Measurements from ENCODE around the gene CDH13. TPM values are rescaled to one million over a fixed set of nuclear protein-coding genes. Genes with fewer than 3 reads are reported as not detected.
A peak's percentile ranks its signal among the peaks of the same experiment; 100 is the strongest.

The CDH13 gene
- total and polyA plus RNA-seq, 5 donors, result 20.7 to 123 (median 93.6) TPM

DNA sequence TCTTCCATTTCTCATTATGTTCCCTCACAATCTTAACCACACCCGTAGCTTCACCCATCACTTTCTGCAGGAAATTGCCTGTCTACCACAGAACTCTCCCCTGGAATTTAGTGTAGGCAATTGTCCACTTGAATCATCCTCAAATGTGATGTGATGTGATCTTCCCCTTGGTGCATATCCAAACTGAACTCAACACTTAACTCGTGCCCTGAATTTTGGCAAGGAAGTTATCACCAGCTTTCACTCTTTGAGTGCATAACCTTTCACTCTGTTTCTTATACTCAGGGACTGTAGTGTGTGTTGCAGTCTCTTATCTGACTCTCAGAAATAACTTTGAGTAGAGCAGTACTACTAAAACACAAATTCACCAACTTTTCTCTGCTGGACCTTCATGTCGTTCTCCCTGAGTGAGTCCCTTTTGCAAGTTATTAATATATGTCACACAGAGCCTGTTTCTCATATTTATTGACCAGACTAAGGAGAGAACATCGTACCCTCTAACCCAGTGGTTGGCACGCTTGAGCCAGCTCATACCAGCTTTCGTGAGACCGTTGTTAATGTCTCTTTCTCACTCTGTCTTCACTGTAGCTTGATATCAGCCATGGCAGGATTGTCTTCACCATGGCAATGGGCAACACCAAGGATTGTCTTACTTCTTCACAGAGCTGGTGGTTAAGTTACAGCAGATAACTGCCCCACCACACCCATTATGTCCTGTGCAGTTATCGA lies 622.1 kb downstream of the CDH13 start:
- peak; percentile 84 to 86 for ATAC-seq
- H3K4me3 ChIP-seq (ENCODE audit: low read length), result no peak overlapping the region
- intact Hi-C loops (cut with DNase I), result no loop called here
- 51% methylated on average over 8 of the region's 8 CpGs for WGBS
- no peaks in the 10 kb centered on the region for H3K9me3 ChIP-seq (ENCODE audit: control insufficient read depth, low read length)
- H3K27ac ChIP-seq (ENCODE audit: low read length), result peak overlapping the region; percentile 91
- H3K4me1 ChIP-seq (ENCODE audit: control insufficient read depth, insufficient read depth, low read length), result peaks cover 5% of the 10 kb centered on the region
- H3K27me3 ChIP-seq (ENCODE audit: control insufficient read depth, insufficient read depth), result no peaks in the 10 kb centered on the region
- DNase-seq, result peak in 1 of 3 donors; percentile 55

DNA sequence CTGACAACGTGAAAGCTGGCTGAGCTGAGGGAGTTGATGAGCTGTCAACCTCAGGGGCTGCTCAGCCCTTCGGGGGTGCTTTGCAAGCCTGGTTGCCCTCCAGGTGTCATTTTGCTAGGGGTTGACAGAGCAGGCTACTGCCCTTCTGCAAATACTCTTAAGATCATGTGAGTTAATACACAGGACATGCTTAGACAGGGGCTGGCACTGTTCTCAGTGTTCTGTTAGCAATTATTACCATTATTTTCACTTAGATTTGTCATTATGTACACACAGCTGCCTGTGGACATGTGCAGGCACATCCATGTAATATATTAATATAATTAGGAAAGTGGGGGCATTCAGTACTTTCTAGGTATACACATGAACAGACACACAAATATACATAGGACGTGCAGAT lies 626.8 kb downstream of the CDH13 start:
- H3K4me3 ChIP-seq (ENCODE audit: low read length), result no peak overlapping the region
- no peaks in the 10 kb centered on the region for H3K9me3 ChIP-seq (ENCODE audit: control insufficient read depth, low read length)
- peaks cover 5% of the 10 kb centered on the region for H3K4me1 ChIP-seq (ENCODE audit: control insufficient read depth, insufficient read depth, low read length)
- intact Hi-C loops (cut with DNase I), result no loop called here
- DNase-seq, result peak in 1 of 3 donors; percentile 46
- H3K27me3 ChIP-seq (ENCODE audit: control insufficient read depth, insufficient read depth), result no peaks in the 10 kb centered on the region
- WGBS, result 62% methylated on average over 3 of the region's 3 CpGs
- no peak for ATAC-seq
- H3K27ac ChIP-seq (ENCODE audit: low read length), result no peak overlapping the region

GRCh38 chr16:83258366-83258928 lies 631.7 kb downstream of the CDH13 start:
- Histone ChIP-seq H3K4me3 (ENCODE audit: low read length) (no peak overlapping the region), H3K4me1 (ENCODE audit: control insufficient read depth, insufficient read depth, low read length) (no peaks in the 10 kb centered on the region), H3K27ac (ENCODE audit: low read length) (no peak overlapping the region), H3K9me3 (ENCODE audit: control insufficient read depth, low read length) (no peaks in the 10 kb centered on the region), H3K27me3 (ENCODE audit: control insufficient read depth, insufficient read depth) (no peaks in the 10 kb centered on the region)
- peak; percentile 65 to 67 for ATAC-seq
- 73% methylated on average over 9 of the region's 9 CpGs for WGBS
- no peak for DNase-seq
- intact Hi-C loops (cut with DNase I), result no loop called here

DNA sequence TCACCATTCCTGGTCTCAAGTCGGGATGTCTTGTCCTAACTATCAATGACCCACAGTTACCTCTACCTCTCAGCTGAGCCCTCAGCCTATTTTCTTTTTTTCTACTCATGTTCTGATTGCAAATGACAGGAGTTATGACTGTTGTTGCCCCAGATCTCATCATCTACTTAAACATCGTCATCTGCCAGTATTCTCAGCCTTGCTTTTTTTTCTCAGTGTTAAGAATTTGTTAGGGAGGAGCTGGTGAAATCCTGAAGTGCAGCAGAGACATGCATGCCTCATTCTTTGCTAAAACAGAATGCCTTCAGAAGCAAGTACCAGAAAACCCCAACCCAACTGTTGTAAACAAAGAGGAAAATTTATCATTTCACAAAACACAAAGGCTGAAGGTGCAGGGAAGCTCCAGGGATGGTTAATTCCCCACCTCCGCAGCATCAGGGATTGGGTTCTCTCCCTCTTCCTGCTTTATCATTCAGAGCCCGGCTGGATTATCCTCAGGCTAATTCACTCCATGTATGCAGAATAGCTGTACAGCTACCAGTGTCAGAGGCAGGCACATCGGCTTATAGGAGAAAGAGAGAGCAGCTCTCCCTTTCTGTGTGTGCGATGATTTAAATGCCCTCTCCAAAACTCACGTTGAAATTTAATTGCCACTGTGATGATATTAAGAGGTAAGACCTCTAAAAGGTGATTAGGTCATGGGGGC lies 640.2 kb downstream of the CDH13 start:
- Histone ChIP-seq H3K4me3 (ENCODE audit: low read length) (no peak overlapping the region), H3K27ac (ENCODE audit: low read length) (no peak overlapping the region), H3K27me3 (ENCODE audit: control insufficient read depth, insufficient read depth) (no peaks in the 10 kb centered on the region), H3K4me1 (ENCODE audit: control insufficient read depth, insufficient read depth, low read length) (no peaks in the 10 kb centered on the region), H3K9me3 (ENCODE audit: control insufficient read depth, low read length) (no peaks in the 10 kb centered on the region)
- intact Hi-C loops (cut with DNase I), result no loop called here
- 62% methylated on average over 7 of the region's 7 CpGs for WGBS
- no peak for DNase-seq
- no peak for ATAC-seq

- intact Hi-C loops (cut with DNase I), result no loop called here
- Histone ChIP-seq H3K9me3 (ENCODE audit: control insufficient read depth, low read length) (no peaks in the 10 kb centered on the region), H3K27me3 (ENCODE audit: control insufficient read depth, insufficient read depth) (no peaks in the 10 kb centered on the region), H3K27ac (ENCODE audit: low read length) (no peak overlapping the region), H3K4me1 (ENCODE audit: control insufficient read depth, insufficient read depth, low read length) (no peaks in the 10 kb centered on the region), H3K4me3 (ENCODE audit: low read length) (no peak overlapping the region)
- ATAC-seq, result no peak
- whole genome bisulfite sequencing, result 79% methylated on average over 3 of the region's 3 CpGs
- no peak for DNase-seq
Measured at GRCh38 chr16:83268169-83268568, 641.4 kb downstream of the CDH13 start.

DNA sequence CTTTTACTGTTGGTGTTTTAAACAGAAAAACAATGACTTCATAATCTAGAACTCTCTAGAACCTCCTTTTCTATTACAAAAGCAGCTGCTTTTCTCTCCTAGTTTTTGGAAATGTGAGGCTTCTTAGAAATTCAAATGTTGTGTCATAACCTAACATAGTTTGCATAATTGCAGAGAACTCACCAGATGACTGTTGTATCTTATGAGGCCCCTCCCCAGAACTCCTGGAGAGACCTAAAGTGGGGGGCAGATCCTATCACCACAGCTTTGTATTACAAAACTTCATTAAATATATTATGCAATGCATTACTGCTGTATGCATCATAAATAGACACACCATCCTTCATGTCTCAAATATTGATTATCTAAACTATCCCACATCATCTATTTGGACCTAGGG lies 642.3 kb downstream of the CDH13 start:
- Histone ChIP-seq H3K27me3 (ENCODE audit: control insufficient read depth, insufficient read depth) (no peaks in the 10 kb centered on the region), H3K4me3 (ENCODE audit: low read length) (no peak overlapping the region), H3K9me3 (ENCODE audit: control insufficient read depth, low read length) (no peaks in the 10 kb centered on the region), H3K27ac (ENCODE audit: low read length) (no peak overlapping the region), H3K4me1 (ENCODE audit: control insufficient read depth, insufficient read depth, low read length) (no peaks in the 10 kb centered on the region)
- ATAC-seq (no peak), DNase-seq (no peak)
- intact Hi-C loops (cut with DNase I), result no loop called here

DNA sequence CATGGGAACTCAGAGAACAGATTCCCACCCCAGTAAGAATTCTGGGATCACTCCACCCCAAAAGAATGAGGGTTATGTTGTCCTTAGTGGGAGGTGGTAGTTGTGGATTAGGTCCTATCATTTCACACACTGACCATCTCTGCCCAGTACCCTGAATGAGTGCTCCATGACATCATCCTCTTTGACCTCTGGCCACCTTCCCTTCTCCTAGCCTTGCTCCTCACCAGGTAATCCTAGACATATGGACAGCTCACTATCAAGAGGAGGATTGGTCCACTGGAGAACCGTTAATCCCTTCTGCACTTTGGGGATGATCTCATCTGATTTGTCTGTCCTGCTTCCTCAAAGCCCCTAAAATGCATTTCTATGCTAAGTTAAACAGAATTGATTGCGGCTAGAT lies 642.8 kb downstream of the CDH13 start:
- Histone ChIP-seq H3K9me3 (ENCODE audit: control insufficient read depth, low read length) (no peaks in the 10 kb centered on the region), H3K27ac (ENCODE audit: low read length) (no peak overlapping the region), H3K27me3 (ENCODE audit: control insufficient read depth, insufficient read depth) (no peaks in the 10 kb centered on the region), H3K4me3 (ENCODE audit: low read length) (no peak overlapping the region), H3K4me1 (ENCODE audit: control insufficient read depth, insufficient read depth, low read length) (no peaks in the 10 kb centered on the region)
- WGBS, result 84% methylated on average over 2 of the region's 2 CpGs
- DNase-seq (no peak), ATAC-seq (no peak)
- intact Hi-C loops (cut with DNase I), result no loop called here

DNA sequence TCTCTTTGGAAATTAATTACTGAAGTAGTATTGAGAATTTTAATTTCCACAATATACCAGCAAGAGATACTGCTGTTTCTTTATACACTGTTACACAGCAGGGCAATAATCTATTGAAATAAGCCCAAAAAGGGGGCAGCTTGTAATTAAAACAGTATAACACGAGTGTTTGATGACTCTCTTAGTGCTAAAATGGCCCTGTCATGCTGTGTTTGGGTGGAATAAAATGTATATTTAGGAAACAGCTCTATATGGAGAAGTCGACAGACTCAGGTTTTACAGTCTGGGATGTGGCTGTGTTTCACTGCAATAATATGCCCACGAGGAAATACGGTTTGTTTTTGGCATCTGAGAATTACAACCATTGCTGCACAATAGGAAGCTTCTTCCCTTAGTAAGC lies 643.3 kb downstream of the CDH13 start:
- ATAC-seq, result no peak
- WGBS, result 91% methylated on average over 4 of the region's 4 CpGs
- no peaks in the 10 kb centered on the region for H3K9me3 ChIP-seq (ENCODE audit: control insufficient read depth, low read length)
- intact Hi-C loops (cut with DNase I), result no loop called here
- no peaks in the 10 kb centered on the region for H3K4me1 ChIP-seq (ENCODE audit: control insufficient read depth, insufficient read depth, low read length)
- H3K27ac ChIP-seq (ENCODE audit: low read length), result no peak overlapping the region
- no peaks in the 10 kb centered on the region for H3K27me3 ChIP-seq (ENCODE audit: control insufficient read depth, insufficient read depth)
- DNase-seq, result no peak
- H3K4me3 ChIP-seq (ENCODE audit: low read length), result no peak overlapping the region

- no peak overlapping the region for H3K4me3 ChIP-seq (ENCODE audit: low read length)
- intact Hi-C loops (cut with DNase I), result no loop called here
Measured at GRCh38 chr16:83270640-83271039, 643.9 kb downstream of the CDH13 start.

GRCh38 chr16:83271123-83271522 lies 644.4 kb downstream of the CDH13 start:
- no peak overlapping the region for H3K4me3 ChIP-seq (ENCODE audit: low read length)
- no peak for ATAC-seq

More at GRCh38 chr16:83270640-83271039, 643.9 kb downstream of the CDH13 start:
- Histone ChIP-seq H3K27me3 (ENCODE audit: control insufficient read depth, insufficient read depth) (no peaks in the 10 kb centered on the region), H3K9me3 (ENCODE audit: control insufficient read depth, low read length) (no peaks in the 10 kb centered on the region), H3K4me1 (ENCODE audit: control insufficient read depth, insufficient read depth, low read length) (no peaks in the 10 kb centered on the region), H3K27ac (ENCODE audit: low read length) (no peak overlapping the region)
- no peak for DNase-seq
- 61% methylated on average over 3 of the region's 3 CpGs for WGBS
- no peak for ATAC-seq

DNA sequence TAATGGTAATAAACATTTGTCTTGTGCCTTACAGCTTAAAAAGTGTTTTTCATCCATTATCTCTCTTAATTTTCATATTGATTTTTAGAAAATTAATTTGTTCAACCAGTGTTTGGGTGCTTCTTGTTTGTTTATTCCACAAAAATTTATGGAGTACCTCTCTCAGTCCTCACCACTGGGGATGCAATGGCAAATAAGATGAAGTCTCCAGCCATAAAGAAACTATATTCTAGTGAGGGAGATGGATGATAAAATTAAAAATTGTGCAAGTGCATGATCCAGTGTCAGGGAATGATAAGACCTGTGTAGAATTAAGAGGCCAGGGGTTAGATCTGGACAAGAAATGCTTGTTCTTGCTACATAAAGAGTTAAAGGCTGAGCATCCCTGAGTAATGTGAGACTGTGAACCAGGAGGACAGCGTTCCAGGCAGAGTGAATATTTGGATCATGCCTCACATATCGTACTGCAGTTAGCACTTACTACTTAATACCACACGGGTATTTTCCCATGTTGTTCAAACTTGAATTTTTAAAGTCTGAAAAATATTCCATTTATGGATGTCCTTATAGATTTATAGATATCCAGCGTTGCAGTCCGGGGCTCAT lies 645.3 kb downstream of the CDH13 start:
- intact Hi-C loops (cut with DNase I), result no loop called here
- no peaks in the 10 kb centered on the region for H3K4me1 ChIP-seq (ENCODE audit: control insufficient read depth, insufficient read depth, low read length)
- WGBS, result 49% methylated on average over 5 of the region's 5 CpGs
- ATAC-seq (no peak), DNase-seq (no peak)
- no peaks in the 10 kb centered on the region for H3K27me3 ChIP-seq (ENCODE audit: control insufficient read depth, insufficient read depth)
- H3K4me3 ChIP-seq (ENCODE audit: low read length), result no peak overlapping the region
- no peaks in the 10 kb centered on the region for H3K9me3 ChIP-seq (ENCODE audit: control insufficient read depth, low read length)
- H3K27ac ChIP-seq (ENCODE audit: low read length), result no peak overlapping the region

More at GRCh38 chr16:83271123-83271522, 644.4 kb downstream of the CDH13 start:
- no peaks in the 10 kb centered on the region for H3K9me3 ChIP-seq (ENCODE audit: control insufficient read depth, low read length)
- no peak overlapping the region for H3K27ac ChIP-seq (ENCODE audit: low read length)
- no peaks in the 10 kb centered on the region for H3K4me1 ChIP-seq (ENCODE audit: control insufficient read depth, insufficient read depth, low read length)
- WGBS, result 31% methylated on average over 2 of the region's 2 CpGs
- intact Hi-C loops (cut with DNase I), result no loop called here
- H3K27me3 ChIP-seq (ENCODE audit: control insufficient read depth, insufficient read depth), result no peaks in the 10 kb centered on the region
- DNase-seq, result no peak
